Type B pancreatic cell (in vitro differentiated cells): ENCODE data around the gene TPD52L1. TPM values are rescaled to one million over a fixed set of nuclear protein-coding genes. Genes with fewer than 3 reads are reported as not detected.

Source experiments
- DNase-seq: peaks from one replicate; pipeline ENCODE4 v3.0.0; 2021; ENCODE audit warnings: mixed read lengths; ENCODE audit not compliant: unreplicated experiment; ENCODE audit errors: extremely low spot score
- H3K27ac Mint-ChIP-seq: 2 replicates; pipeline ENCODE4 v1.8.0; 2021; ENCODE audit warnings: mild to moderate bottlenecking, mixed read lengths
- H3K27me3 Mint-ChIP-seq: 2 replicates; pipeline ENCODE4 v1.8.0; 2021; ENCODE audit warnings: mixed read lengths
- H3K36me3 Mint-ChIP-seq: 2 replicates; pipeline ENCODE4 v1.8.0; 2021; ENCODE audit warnings: mixed read lengths
- H3K4me1 Mint-ChIP-seq: one replicate; pipeline ENCODE4 v1.8.0; 2021; ENCODE audit warnings: mixed read lengths; ENCODE audit not compliant: unreplicated experiment
- H3K4me3 Mint-ChIP-seq: 2 replicates; pipeline ENCODE4 v1.8.0; 2021; ENCODE audit warnings: mild to moderate bottlenecking, mixed read lengths
- H3K9me3 Mint-ChIP-seq: 2 replicates; pipeline ENCODE4 v1.8.0; 2021; ENCODE audit warnings: mixed read lengths
- total RNA-seq: library from RNA; stranded (reverse); gene quantifications from 2 replicates; pipeline ENCODE4 v1.2.1, GENCODE V29; 2021; ENCODE audit warnings: low replicate concordance
- TF ChIP-seq, protein P1 (sequence below): fragments of 200-600 bp; sonication (generic); conservative IDR thresholded peaks from 2 replicates; pipeline ENCODE4 v1.5.0; 2021; ENCODE audit warnings: antibody characterized with exemption, mild to moderate bottlenecking

The TPD52L1 gene
- total RNA-seq, 1 donor from 2014 or later, result 80.4 TPM

DNA sequence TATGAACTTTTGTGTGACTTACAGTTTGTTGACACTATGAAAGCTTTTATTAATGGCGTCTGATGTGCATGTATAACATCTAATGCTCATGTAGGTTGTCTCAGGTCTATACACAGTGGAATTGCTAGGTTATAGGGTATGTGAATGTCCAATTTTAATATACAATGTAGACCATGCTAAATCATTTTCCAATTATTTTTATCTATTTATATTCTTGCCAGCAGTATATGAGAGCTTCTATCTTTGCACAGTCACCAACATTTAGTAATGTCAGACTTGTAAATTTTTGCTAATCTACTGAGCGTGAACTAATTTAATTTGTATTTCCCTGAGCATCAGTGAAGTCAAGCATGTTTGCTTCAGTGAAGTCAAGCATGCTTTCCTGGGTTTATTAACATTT lies 64.4 kb downstream of the TPD52L1 start:
- Mint-ChIP-seq H3K4me3 (no peak overlapping the region), H3K4me1 (peaks cover 32% of the 10 kb centered on the region), H3K9me3 (no peaks in the 10 kb centered on the region), H3K27ac (no peak overlapping the region), H3K27me3 (no peaks in the 10 kb centered on the region), H3K36me3 (peaks cover 4% of the 10 kb centered on the region)
- no peak for DNase-seq
- TF ChIP-seq, protein P1, sequence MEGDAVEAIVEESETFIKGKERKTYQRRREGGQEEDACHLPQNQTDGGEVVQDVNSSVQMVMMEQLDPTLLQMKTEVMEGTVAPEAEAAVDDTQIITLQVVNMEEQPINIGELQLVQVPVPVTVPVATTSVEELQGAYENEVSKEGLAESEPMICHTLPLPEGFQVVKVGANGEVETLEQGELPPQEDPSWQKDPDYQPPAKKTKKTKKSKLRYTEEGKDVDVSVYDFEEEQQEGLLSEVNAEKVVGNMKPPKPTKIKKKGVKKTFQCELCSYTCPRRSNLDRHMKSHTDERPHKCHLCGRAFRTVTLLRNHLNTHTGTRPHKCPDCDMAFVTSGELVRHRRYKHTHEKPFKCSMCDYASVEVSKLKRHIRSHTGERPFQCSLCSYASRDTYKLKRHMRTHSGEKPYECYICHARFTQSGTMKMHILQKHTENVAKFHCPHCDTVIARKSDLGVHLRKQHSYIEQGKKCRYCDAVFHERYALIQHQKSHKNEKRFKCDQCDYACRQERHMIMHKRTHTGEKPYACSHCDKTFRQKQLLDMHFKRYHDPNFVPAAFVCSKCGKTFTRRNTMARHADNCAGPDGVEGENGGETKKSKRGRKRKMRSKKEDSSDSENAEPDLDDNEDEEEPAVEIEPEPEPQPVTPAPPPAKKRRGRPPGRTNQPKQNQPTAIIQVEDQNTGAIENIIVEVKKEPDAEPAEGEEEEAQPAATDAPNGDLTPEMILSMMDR, result no peak

DNA sequence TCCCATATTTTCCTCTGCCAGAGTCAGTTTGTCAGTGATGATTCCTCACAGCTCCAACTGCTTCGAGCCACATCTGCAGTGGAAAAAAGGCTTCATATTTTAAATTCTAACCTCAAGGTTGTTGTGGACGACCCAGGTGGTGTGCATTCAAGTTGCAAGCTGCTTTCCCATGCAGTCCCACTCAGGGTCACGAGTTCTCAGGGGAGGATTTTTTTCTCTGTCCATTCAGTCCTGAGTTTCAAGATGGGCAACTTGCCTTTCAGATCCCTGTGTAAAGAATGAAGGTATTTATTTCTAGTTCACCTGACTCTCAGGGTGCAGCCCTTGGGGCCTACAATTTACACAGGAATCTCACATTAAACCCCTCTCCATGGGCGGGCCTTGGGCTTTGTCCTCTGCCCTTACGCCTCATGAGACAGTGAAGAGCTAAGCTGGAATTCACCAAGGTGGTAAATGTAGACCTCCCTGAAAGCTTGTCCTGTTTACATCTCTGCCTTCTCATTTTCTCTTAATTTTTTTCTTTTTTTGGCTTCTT lies 65.9 kb downstream of the TPD52L1 start:
- Mint-ChIP-seq H3K9me3 (no peaks in the 10 kb centered on the region), H3K27ac (peak overlapping the region; percentile 31), H3K4me1 (peaks cover 41% of the 10 kb centered on the region), H3K36me3 (peaks cover 4% of the 10 kb centered on the region), H3K4me3 (peak overlapping the region; percentile 22), H3K27me3 (no peaks in the 10 kb centered on the region)
- no peak for DNase-seq
- TF ChIP-seq, protein P1, result no peak

DNA sequence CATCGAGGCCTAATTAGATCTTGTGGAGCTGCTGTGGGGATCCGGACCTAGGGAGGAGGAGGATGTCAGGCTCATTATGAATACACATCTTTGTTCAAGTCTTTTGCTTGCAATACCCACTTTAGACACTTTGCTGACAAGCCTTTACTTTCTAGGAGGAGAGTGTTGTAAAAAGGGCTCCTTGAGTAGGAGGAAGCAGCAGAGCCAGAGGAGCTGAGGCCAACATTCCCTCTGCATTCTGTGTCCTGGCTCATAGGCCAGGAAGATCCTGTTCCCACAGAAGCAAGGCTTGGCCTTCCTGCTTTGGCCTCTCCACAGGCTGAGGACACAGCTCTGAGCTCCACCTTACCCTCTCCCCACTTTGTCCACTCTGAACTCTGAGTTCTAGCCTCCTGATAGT lies 67.1 kb downstream of the TPD52L1 start:
- Mint-ChIP-seq H3K27me3 (no peaks in the 10 kb centered on the region), H3K36me3 (peaks cover 4% of the 10 kb centered on the region), H3K9me3 (no peaks in the 10 kb centered on the region), H3K27ac (no peak overlapping the region), H3K4me3 (no peak overlapping the region), H3K4me1 (peaks cover 42% of the 10 kb centered on the region)
- no peak for DNase-seq
- TF ChIP-seq, protein P1, result no peak

DNA sequence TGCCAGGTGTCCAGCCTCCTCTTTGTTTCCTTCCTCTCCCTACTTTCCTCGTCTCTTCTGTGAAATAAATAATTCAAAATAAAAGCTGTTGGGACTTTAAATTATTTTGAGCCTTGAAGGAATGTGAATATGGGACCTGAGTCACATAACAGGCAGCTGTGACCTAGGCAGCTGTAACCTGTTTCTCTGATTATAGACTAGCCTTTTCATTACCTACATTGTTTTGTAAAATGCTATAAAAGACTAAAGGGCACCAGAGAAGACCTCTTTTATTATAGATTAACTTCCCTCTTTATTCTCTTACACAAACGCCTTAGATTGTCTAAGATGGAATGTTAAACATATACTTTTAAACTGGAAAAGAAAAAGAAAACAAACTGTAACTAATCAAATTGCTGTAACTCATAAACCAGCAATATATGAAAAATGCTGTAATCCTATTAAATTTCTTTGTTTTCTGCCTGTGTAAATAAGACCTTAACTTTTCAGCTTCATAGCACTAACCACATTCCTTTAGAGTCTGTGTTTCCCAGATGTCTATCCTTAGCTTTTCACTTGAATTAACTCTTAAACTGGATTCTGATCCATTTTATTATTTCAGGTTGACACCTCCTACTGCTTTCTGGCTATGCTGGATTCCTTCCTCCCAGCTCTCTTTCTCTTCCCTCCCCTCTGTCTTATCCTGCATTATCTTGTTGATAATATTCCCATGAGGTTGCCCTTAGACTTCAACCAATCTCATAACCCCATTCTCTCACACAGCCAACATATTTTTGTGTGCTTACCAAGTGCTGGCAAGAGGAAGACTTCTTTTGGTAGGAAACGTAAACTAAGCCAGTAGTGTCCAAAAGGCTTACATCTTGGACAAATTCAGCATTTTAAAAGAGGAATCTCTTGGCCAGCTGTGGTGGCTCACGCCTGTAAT lies 69.2 kb downstream of the TPD52L1 start:
- DNase-seq, result no peak
- H3K27ac Mint-ChIP-seq, result peak overlapping the region; percentile 62
- peak overlapping the region; percentile 50 for H3K4me3 Mint-ChIP-seq
- peaks cover 6% of the 10 kb centered on the region for H3K36me3 Mint-ChIP-seq
- TF ChIP-seq, protein P1, result no peak
- no peaks in the 10 kb centered on the region for H3K27me3 Mint-ChIP-seq
- no peaks in the 10 kb centered on the region for H3K9me3 Mint-ChIP-seq
- peaks cover 45% of the 10 kb centered on the region for H3K4me1 Mint-ChIP-seq

DNA sequence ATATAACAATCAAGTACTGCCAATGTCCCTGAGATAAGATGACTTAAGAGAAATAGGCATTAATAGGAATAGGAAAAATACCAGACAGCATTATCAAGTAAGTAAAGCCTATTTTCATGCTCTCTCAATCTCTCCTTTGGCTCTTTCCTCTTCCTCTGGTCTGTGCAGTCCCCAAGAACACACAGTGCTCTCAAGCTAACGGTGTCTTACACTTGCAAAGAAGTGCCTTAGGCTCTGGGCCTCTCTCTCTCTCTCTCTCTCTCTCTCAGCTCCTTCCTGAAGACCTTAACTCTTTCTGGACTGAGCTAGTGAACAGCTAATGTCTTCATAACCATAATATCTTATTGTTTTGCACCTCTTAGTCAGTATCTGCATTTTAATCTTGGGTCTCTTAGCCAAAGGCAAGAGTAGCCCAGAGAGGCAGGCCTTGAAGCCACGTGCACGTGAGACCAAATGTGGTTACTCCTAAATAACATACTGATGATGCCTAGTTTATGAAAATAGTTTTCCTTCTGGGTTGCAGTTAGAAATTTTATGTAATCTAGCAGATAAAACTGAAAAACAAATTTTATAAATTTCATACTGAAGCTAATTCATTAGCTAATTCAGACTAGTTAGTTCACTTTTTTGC lies 70.8 kb downstream of the TPD52L1 start:
- TF ChIP-seq, protein P1, result no peak
- H3K4me1 Mint-ChIP-seq, result peaks cover 45% of the 10 kb centered on the region
- peaks cover 5% of the 10 kb centered on the region for H3K36me3 Mint-ChIP-seq
- no peaks in the 10 kb centered on the region for H3K9me3 Mint-ChIP-seq
- DNase-seq, result no peak
- H3K27ac Mint-ChIP-seq, result no peak overlapping the region
- no peak overlapping the region for H3K4me3 Mint-ChIP-seq
- H3K27me3 Mint-ChIP-seq, result no peaks in the 10 kb centered on the region
